WTC11 (cell line): ENCODE results near the gene PRUNE2.

Experiments used
- CBFB ChIP-seq: sonication (generic); formaldehyde crosslinking; IDR thresholded peaks from 2 replicates; pipeline ENCODE4 v1.8.1; 2022; ENCODE audit warnings: mild to moderate bottlenecking, low read depth, missing genetic modification reagents
- CTCF ChIP-seq: fragments of 200-600 bp; IDR thresholded peaks from 2 replicates; pipeline ENCODE4 v1.8.0; 2022; ENCODE audit warnings: antibody characterized with exemption
- E2F1 ChIP-seq: sonication (generic); formaldehyde crosslinking; IDR thresholded peaks from 2 replicates; pipeline ENCODE4 v1.8.0; 2022; ENCODE audit warnings: mild to moderate bottlenecking, missing genetic modification reagents
- EMX1 ChIP-seq: fragments of 250-450 bp; sonication (Bioruptor Pico); IDR thresholded peaks from 2 replicates; pipeline ENCODE4 v1.8.0; 2021; ENCODE audit warnings: mild to moderate bottlenecking
- NFYB ChIP-seq: sonication (generic); formaldehyde crosslinking; conservative IDR thresholded peaks from 2 replicates; pipeline ENCODE4 v1.8.0; 2022; ENCODE audit warnings: low read depth, missing genetic modification reagents
- USF2 ChIP-seq: sonication (generic); formaldehyde crosslinking; IDR thresholded peaks from 2 replicates; pipeline ENCODE4 v1.8.1; 2023; ENCODE audit warnings: mild to moderate bottlenecking, missing genetic modification reagents, moderate library complexity

GRCh38 chr9:76620581-76620980, 285.3 kb downstream of the PRUNE2 start:
- no peak for TF ChIP-seq CBFB (CRISPR knock-in tag)
- TF ChIP-seq USF2 (CRISPR knock-in tag), result no peak
- TF ChIP-seq NFYB, result no peak
- TF ChIP-seq E2F1 (CRISPR knock-in tag), result no peak
- TF ChIP-seq CTCF, result no peak
- no peak for TF ChIP-seq EMX1 (CRISPR knock-in tag)
